ENCODE results near the gene PCDHAC2.

PCDHAC2 gene

DNA sequence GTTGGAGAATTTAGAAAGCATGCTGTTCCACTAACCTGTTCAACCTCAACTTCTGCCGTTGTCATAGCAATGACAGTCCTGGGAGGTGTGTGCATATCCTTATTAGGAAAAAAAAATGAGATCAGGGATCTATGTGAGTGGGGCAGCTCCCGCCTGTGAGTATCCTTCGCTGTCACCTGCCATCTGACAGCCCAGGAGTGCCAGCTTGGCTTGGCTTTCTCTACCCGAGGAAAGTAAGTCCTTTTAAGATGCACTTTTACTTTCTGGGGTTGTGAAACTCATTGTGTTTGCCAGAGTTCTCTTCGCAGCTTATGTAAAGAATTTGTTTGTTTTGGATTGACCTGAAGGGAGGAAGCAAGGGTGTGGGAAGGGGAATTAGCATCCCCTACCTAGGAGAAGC, 21.8 kb downstream of the PCDHAC2 start:
- no peak for DNase-seq (ENCODE audit: low read depth in 1 of 2, low spot score in 1 of 2)

DNA sequence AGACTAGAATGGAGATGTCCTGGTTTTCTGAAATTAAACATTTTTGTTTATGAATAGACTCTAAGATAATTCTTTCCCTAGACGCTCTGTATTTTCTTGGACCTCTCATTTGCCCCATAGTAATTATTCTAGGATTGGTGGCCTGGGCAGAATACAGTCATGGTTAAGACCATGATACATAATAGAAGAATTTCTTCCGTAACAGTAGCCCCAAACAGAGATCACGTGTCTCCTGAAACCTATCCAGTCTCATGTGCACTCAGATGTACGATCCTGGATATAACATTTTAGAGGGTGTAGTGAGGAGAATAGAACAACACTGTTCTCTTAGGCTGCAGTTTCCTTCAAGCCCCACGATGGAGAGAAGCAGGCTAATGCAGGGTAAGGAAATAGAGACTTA, 22.3 kb downstream of the PCDHAC2 start:
- DNase-seq (ENCODE audit: low read depth in 1 of 2, low spot score in 1 of 2) = no peak

GRCh38 chr5:140989254-140990020, 23.2 kb downstream of the PCDHAC2 start:
- DNase-seq (ENCODE audit: low read depth in 1 of 2, low spot score in 1 of 2) = no peak

GRCh38 chr5:140992828-140993227, 26.6 kb downstream of the PCDHAC2 start:
- no peak for DNase-seq (ENCODE audit: low read depth in 1 of 2, low spot score in 1 of 2)

GRCh38 chr5:140996060-140996459, 29.8 kb downstream of the PCDHAC2 start:
- no peak for DNase-seq (ENCODE audit: low read depth in 1 of 2, low spot score in 1 of 2)

DNA sequence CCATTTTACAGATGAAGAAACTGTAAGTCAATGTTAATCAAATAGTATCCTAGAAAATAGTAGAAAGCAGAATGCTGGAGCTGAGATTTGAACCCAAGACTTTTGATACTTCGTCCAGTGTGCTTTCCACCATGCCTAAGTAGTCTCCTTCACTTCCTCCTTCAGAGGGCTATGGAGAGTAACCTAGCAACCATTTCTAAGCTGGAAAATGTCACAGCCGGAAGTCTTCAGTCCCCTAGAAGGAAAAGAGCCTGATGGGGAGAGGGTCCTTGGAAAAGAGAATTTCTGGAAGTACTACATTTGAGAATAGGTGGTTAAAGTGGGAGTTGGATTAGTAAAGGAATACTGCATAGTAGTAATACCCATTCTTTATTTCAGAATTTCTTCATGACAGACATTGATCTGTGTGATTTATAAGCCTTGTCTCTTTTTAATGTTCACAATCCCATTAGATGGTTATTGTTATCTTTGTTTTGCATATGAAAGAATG, 32.7 kb downstream of the PCDHAC2 start:
- no peak for DNase-seq (ENCODE audit: low read depth in 1 of 2, low spot score in 1 of 2)

- DNase-seq (ENCODE audit: low read depth in 1 of 2, low spot score in 1 of 2) = no peak
Measured at GRCh38 chr5:141001446-141001843, 35.2 kb downstream of the PCDHAC2 start.

GRCh38 chr5:141001844-141002604, 35.7 kb downstream of the PCDHAC2 start:
- no peak for DNase-seq (ENCODE audit: low read depth in 1 of 2, low spot score in 1 of 2)

DNA sequence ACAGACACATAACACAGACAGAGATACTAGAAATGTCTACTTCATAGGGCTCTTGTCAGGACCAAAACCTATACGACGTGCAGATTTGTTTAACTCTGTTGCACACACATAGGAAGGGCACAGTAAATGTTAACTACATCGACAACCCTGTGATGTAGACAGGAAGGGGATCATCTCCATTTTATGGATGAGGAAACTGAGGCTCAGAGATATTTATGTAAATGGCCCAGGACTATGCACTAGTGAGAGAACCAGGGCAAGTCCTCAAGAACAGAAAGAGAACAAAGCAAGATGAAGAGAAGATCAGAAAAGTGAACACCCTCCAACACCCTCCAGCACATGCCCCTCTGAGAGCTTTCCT, 36.3 kb downstream of the PCDHAC2 start:
- no peak for DNase-seq (ENCODE audit: low read depth in 1 of 2, low spot score in 1 of 2)

- no peak for DNase-seq (ENCODE audit: low read depth in 1 of 2, low spot score in 1 of 2)
Measured at GRCh38 chr5:141003031-141003430, 36.8 kb downstream of the PCDHAC2 start.

DNA sequence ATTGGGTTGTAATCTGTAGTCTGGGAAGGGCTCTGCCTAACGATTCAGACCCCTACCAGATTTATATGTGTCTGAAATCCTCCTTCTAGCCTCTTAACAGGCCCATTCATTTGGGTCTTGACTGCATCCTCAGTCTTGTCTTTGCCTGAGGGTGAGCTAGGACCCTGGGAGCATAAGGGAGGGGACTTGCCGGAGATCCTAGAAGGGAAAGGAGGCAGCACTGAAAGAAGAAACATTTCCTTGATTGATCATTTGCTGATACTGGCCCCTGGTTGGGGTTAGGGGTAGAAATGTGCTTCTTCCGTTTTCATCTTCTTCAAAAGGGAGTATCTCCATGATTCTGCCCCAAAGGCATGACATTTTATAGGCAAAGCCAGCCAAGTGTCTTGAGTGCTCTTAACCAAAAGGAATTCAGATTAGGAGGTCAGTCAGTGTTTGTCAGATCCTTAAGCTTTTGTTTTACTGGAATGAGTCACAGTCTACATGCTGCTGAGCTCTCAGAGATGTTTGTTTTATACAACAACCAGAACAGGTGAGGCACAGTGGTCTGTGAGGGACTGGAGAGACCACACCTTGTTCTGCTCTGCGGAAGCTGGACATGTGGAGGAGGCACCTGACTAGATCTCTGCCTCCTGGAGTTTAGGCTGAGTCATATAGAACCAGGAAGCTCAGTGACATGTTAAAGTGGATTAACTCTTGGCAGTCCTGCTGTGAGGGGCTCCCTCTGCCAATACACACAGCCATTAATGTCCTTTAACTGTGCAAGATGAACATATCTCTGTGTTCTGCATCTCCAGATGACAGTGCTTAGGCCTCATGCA, 37.7 kb downstream of the PCDHAC2 start:
- no peak for DNase-seq (ENCODE audit: low read depth in 1 of 2, low spot score in 1 of 2)

DNA sequence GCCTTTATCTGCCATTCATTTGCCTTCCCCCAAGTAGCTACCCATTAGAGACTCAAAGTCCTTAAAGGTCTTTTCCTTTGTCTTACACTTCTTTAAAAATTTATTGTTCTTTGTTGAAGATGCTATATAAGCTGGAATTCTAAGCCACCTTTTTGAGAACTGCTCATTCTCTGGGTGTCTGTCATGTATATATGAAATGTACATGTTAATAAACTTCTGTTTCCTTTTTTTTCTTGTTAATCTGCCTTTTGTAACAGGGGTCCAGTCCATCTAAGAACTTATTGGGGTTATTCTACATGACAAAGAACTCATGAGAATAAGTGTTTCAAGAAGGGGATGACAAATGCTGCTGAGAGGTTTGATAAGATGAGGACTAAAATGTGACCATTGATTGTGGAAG, 41.5 kb downstream of the PCDHAC2 start:
- DNase-seq (ENCODE audit: low read depth in 1 of 2, low spot score in 1 of 2) = no peak

- no peak for DNase-seq (ENCODE audit: low read depth in 1 of 2, low spot score in 1 of 2)
Measured at GRCh38 chr5:141010047-141010793, 43.9 kb downstream of the PCDHAC2 start.

GRCh38 chr5:141017943-141018342, 51.7 kb downstream of the PCDHAC2 start:
- no peak for DNase-seq (ENCODE audit: low read depth in 1 of 2, low spot score in 1 of 2)

Data from stimulated activated CD4-positive, alpha-beta T cell treated with anti-CD3 and anti-CD28 coated beads, Interleukin-15, amount 100 ng/mL, for 1 hour (primary cell).